Ureter (tissue), 1 donor: Measurements from ENCODE around the gene NUP210L. TPM values are rescaled to one million over a fixed set of nuclear protein-coding genes. Genes with fewer than 3 reads are reported as not detected.

Source experiments
- DNase-seq: peaks from one replicate; pipeline ENCODE4 v3.0.0-alpha.2; 2020; ENCODE audit warnings: low spot score
- total RNA-seq: library from RNA; stranded (reverse); gene quantifications from one replicate; pipeline ENCODE4 v1.2.4, GENCODE V29; 2023
- donor health status: DM: yes; HTN: yes; CAD: no.

The NUP210L gene
- total RNA-seq, 1 donor from 2014 or later: 0.39 TPM

GRCh38 chr1:153945131-153945794, 209.6 kb downstream of the NUP210L start:
- peak; percentile 68 for DNase-seq

- DNase-seq: no peak
These were observed 210.1 kb downstream of the NUP210L start for GRCh38 chr1:153944827-153945117.

GRCh38 chr1:153944005-153944826, 210.7 kb downstream of the NUP210L start:
- DNase-seq: no peak

- no peak for DNase-seq
These were observed 211.9 kb downstream of the NUP210L start for GRCh38 chr1:153942766-153943549.

Other genes starting within 250 kb of the NUP210L start
- gene GATAD2B, start 232.1 kb downstream of the NUP210L start, total RNA-seq: 43.1 TPM
- 69.4 TPM for gene DENND4B, start 208.4 kb downstream of the NUP210L start, total RNA-seq
- gene CRTC2, start 196.5 kb downstream of the NUP210L start, total RNA-seq: 32.7 TPM
- gene SLC39A1, start 191.5 kb downstream of the NUP210L start, total RNA-seq: 62.6 TPM
- 13.9 TPM for gene CREB3L4, start 187.2 kb downstream of the NUP210L start, total RNA-seq
- gene JTB, start 177.4 kb downstream of the NUP210L start, total RNA-seq: 103 TPM
- 86.4 TPM for gene RAB13, start 168.7 kb downstream of the NUP210L start, total RNA-seq
- gene RPS27, start 164.3 kb downstream of the NUP210L start, total RNA-seq: 2,661 TPM
- 242 TPM for gene TPM3, start 37.0 kb upstream of the NUP210L start, total RNA-seq
- gene CFAP141, start 51.3 kb upstream of the NUP210L start, total RNA-seq: not detected
- 195 TPM for gene UBAP2L, start 65.9 kb upstream of the NUP210L start, total RNA-seq
- gene HAX1, start 117.6 kb upstream of the NUP210L start, total RNA-seq: 110 TPM
- gene AQP10, start 166.0 kb upstream of the NUP210L start, total RNA-seq: not detected
- gene ATP8B2, start 170.5 kb upstream of the NUP210L start, total RNA-seq: 40.7 TPM